Lung (tissue), 12 donors: Measurements from ENCODE around the gene IGSF23. TPM values are rescaled to one million over a fixed set of nuclear protein-coding genes. Genes with fewer than 3 reads are reported as not detected.

Source experiments
- ATAC-seq: fragments of 200-7000 bp; cut with Tn5 transposase; one replicate; pipeline ENCODE4 v1.9.1; 2020; ENCODE audit warnings: moderate number of reproducible peaks; ENCODE audit not compliant: insufficient read depth, low FRiP score
- DNase-seq, 3 donors: peaks; one replicate each; pipeline ENCODE4 v3.0.0-alpha.2; 2013 to 2017
- H3K27ac ChIP-seq, 2 donors: one replicate each; pipeline ENCODE4 v1.5.1; 2013; ENCODE audit warnings: mild to moderate bottlenecking in 2 of 2, moderate library complexity in 2 of 2, control low read depth in 1 of 2, inconsistent platforms in 1 of 2, low read depth in 1 of 2, low read length in 1 of 2
- H3K27me3 ChIP-seq, 3 donors: one replicate each; pipeline ENCODE4 v1.5.1; 2013; ENCODE audit warnings: low read length in 2 of 3; ENCODE audit not compliant: control insufficient read depth in 3 of 3, insufficient read depth in 3 of 3
- H3K36me3 ChIP-seq, 4 donors: one replicate each; pipeline ENCODE4 v1.5.1; 2013; ENCODE audit warnings: low read length in 4 of 4, mild to moderate bottlenecking in 1 of 4, moderate library complexity in 1 of 4; ENCODE audit not compliant: control insufficient read depth in 4 of 4, insufficient read depth in 4 of 4
- H3K4me1 ChIP-seq, 5 donors: one replicate each; pipeline ENCODE4 v1.5.1; 2013; ENCODE audit warnings: low read length in 5 of 5, mild to moderate bottlenecking in 2 of 5, moderate library complexity in 1 of 5; ENCODE audit not compliant: control insufficient read depth in 5 of 5, insufficient read depth in 5 of 5
- H3K4me3 ChIP-seq: one replicate; pipeline ENCODE4 v1.5.1; 2013; ENCODE audit warnings: mild to moderate bottlenecking, control low read depth, moderate library complexity
- H3K9ac ChIP-seq, 2 donors: one replicate each; pipeline ENCODE4 v1.5.1; 2013; ENCODE audit warnings: low read length in 2 of 2, control low read depth in 1 of 2; ENCODE audit not compliant: insufficient read depth in 1 of 2
- H3K9me3 ChIP-seq, 4 donors: one replicate each; pipeline ENCODE4 v1.5.1; 2013; ENCODE audit warnings: low read length in 3 of 4, mild to moderate bottlenecking in 1 of 4, moderate library complexity in 1 of 4; ENCODE audit not compliant: control insufficient read depth in 4 of 4, insufficient read depth in 3 of 4
- CTCF ChIP-seq: IDR thresholded peaks from 2 replicates; pipeline ENCODE4 v1.5.1; 2012; ENCODE audit warnings: mild to moderate bottlenecking; ENCODE audit errors: control extremely low read depth, extremely low read depth
- WGBS, 2 donors: extraction: QIAGEN DNeasy Blood & Tissue Kit; methylation state at CpG; one replicate each; pipeline ENCODE4 v1.1.7; 2013; 5-methylcytosine and 5-hydroxymethylcytosine counted together
- polyA plus RNA-seq, 2 donors: library from polyadenylated mRNA; stranded (reverse); fragments of 200-250 nt; gene quantifications; one replicate each; pipeline ENCODE4 v1.2.1, GENCODE V29; 2013
- total RNA-seq, 2 donors: library from RNA; depleted of rRNA in 1 of 2; stranded (reverse); fragments of >200 nt in 1 of 2; gene quantifications; one replicate each; pipeline ENCODE4 v1.2.1, GENCODE V29; 2014 to 2021
- donor health status: control.
- donor health status: control.
- donor health status: Bipolar disorder and iron deficiency.
- donor health status: healthy.
- donor health status: DM: yes; HTN: yes; CAD: no.

The IGSF23 gene
- total and polyA plus RNA-seq, 4 donors: not detected

DNA sequence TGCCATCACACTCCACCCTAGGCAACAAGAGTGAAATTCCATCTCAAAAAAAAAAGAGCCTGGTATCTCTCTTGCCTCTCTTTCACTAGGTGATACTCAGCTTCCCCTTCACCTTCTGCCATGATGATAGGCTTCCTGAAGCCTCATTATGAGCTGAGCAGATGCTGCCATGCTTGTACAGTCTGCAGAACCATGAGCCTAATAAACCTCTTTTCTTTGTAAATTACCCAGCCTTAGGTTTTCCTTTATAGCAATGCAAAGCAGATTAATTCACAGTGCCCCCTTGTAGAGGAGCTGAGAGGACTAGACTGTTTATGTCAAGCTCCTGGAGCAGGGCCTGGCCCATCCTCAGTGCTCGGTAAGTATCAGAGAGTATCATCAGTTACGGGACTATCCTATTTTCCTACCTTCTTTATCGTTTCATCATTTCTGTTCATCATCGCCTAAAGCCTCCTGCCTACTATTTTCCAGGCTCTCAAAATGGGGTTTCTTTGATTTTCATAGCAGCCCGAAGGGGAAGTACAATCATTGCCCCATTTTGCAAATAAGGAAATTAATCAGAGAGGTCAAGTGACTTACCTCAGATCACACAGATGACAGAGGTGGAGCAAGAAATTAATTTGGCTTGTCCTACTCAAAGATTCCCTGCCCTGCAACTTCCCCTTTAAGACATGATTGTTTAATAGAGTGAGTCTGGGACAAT, 33.5 kb upstream of the IGSF23 start:
- Histone ChIP-seq H3K27me3 (peaks cover 0 to 2% (median 0%) of the 10 kb centered on the region in 3 donors), H3K4me3 (no peak overlapping the region), H3K36me3 (no peaks in the 10 kb centered on the region), H3K27ac (no peak overlapping the region), H3K4me1 (peaks cover 0 to 4% (median 0%) of the 10 kb centered on the region in 5 donors), H3K9ac (no peak overlapping the region), H3K9me3 (no peaks in the 10 kb centered on the region)
- whole genome bisulfite sequencing, 2 donors: 83 to 94% methylated on average over 5 of the region's 5 CpGs
- DNase-seq (no peak), ATAC-seq (no peak)
- no peak for TF ChIP-seq CTCF

GRCh38 chr19:44580366-44580895, 32.9 kb upstream of the IGSF23 start:
- no peak overlapping the region for H3K9ac ChIP-seq

GRCh38 chr19:44581288-44581687, 32.1 kb upstream of the IGSF23 start:
- no peaks in the 10 kb centered on the region for H3K36me3 ChIP-seq
- H3K9ac ChIP-seq: no peak overlapping the region
- no peak for TF ChIP-seq CTCF
- DNase-seq (no peak), ATAC-seq (no peak)
- peaks cover 0 to 2% (median 0%) of the 10 kb centered on the region in 3 donors for H3K27me3 ChIP-seq
- WGBS, 2 donors: 97 to 98% methylated on average over 2 of the region's 2 CpGs
- H3K9me3 ChIP-seq: no peaks in the 10 kb centered on the region
- no peak overlapping the region for H3K4me3 ChIP-seq
- peaks cover 0 to 5% (median 0%) of the 10 kb centered on the region in 5 donors for H3K4me1 ChIP-seq
- no peak overlapping the region for H3K27ac ChIP-seq

More at GRCh38 chr19:44580366-44580895, 32.9 kb upstream of the IGSF23 start:
- 85 to 93% methylated on average over 11 of the region's 11 CpGs for WGBS, 2 donors
- Histone ChIP-seq H3K27ac (no peak overlapping the region), H3K27me3 (peaks cover 0 to 2% (median 0%) of the 10 kb centered on the region in 3 donors), H3K4me1 (peaks cover 0 to 4% (median 0%) of the 10 kb centered on the region in 5 donors), H3K36me3 (no peaks in the 10 kb centered on the region), H3K4me3 (no peak overlapping the region), H3K9me3 (no peaks in the 10 kb centered on the region)
- no peak for ATAC-seq
- TF ChIP-seq CTCF: no peak
- no peak for DNase-seq
